Measurements from ENCODE around the gene FAM174C.

Gene FAM174C

GRCh38 chr19:1259206-1259875, 16.0 kb upstream of the FAM174C start (continued):
- no peak for TF ChIP-seq ZNF529 (tag by site-specific recombination; IDR thresholded peaks at IDR 0.05; ENCODE audit: insufficient replicate concordance)
- no peak for TF ChIP-seq ZNF18 (tag by site-specific recombination; IDR thresholded peaks at IDR 0.05)
- peak; percentile 73; the same call in 1 of the 2 replicates for TF ChIP-seq ZNF394 (tag by site-specific recombination; IDR thresholded peaks at IDR 0.05; ENCODE audit: borderline replicate concordance)
- TF ChIP-seq ZNF121 (tag by site-specific recombination; IDR thresholded peaks at IDR 0.05) = no peak
- no peak for TF ChIP-seq ZNF610 (tag by site-specific recombination; IDR thresholded peaks at IDR 0.05; ENCODE audit: borderline replicate concordance)
- no peak for TF ChIP-seq ZBTB49 (tag by site-specific recombination; IDR thresholded peaks at IDR 0.05; ENCODE audit: low read depth)
- TF ChIP-seq ZNF776 (tag by site-specific recombination; IDR thresholded peaks at IDR 0.05; ENCODE audit: borderline replicate concordance) = no peak
- no peak for TF ChIP-seq ZNF596 (tag by site-specific recombination; IDR thresholded peaks at IDR 0.05)
- TF ChIP-seq SP3 (tag by site-specific recombination; IDR thresholded peaks at IDR 0.05) = peak; percentile 75
- no peak for TF ChIP-seq ZNF350 (tag by site-specific recombination; IDR thresholded peaks at IDR 0.05)
- no peak for TF ChIP-seq ZNF518A (tag by site-specific recombination; conservative IDR thresholded peaks at IDR 0.05; ENCODE audit: low read depth)
- TF ChIP-seq ZNF701 (tag by site-specific recombination; IDR thresholded peaks at IDR 0.05) = no peak
- TF ChIP-seq ZNF514 (tag by site-specific recombination; IDR thresholded peaks at IDR 0.05) = no peak
- peak; percentile 95 for TF ChIP-seq KLF8 (tag by site-specific recombination; IDR thresholded peaks at IDR 0.05)
- TF ChIP-seq ZNF292 (tag by site-specific recombination; IDR thresholded peaks at IDR 0.05; ENCODE audit: borderline replicate concordance, low read depth) = no peak
- no peak for TF ChIP-seq ZNF37A (tag by site-specific recombination; IDR thresholded peaks at IDR 0.05)
- TF ChIP-seq ZNF664 (tag by site-specific recombination; IDR thresholded peaks at IDR 0.05) = no peak
- TF ChIP-seq ZNF626 (tag by site-specific recombination; IDR thresholded peaks at IDR 0.05) = no peak
- peak; percentile 10; the same call in 1 of the 2 replicates for TF ChIP-seq IKZF3 (tag by site-specific recombination; IDR thresholded peaks at IDR 0.05)
- TF ChIP-seq ZNF335 (tag by site-specific recombination; conservative IDR thresholded peaks at IDR 0.05) = peak; percentile 99
- no peak for TF ChIP-seq PRDM4 (tag by site-specific recombination; IDR thresholded peaks at IDR 0.05)
- TF ChIP-seq WT1 (tag by site-specific recombination; IDR thresholded peaks at IDR 0.05) = peak; percentile 82; the same call in 1 of the 2 replicates
- no peak for TF ChIP-seq MEIS1 (CRISPR knock-in tag; IDR thresholded peaks at IDR 0.05; ENCODE audit: borderline replicate concordance)
- no peak for TF ChIP-seq ZSCAN18 (tag by site-specific recombination; IDR thresholded peaks at IDR 0.05)
- TF ChIP-seq ZNF747 (tag by site-specific recombination; IDR thresholded peaks at IDR 0.05) = no peak
- TF ChIP-seq ZNF660 (tag by site-specific recombination; IDR thresholded peaks at IDR 0.05) = no peak; the same call in 1 of the 2 replicates
- no peak for TF ChIP-seq ZNF223 (tag by site-specific recombination; IDR thresholded peaks at IDR 0.05)
- TF ChIP-seq ZSCAN16 (tag by site-specific recombination; IDR thresholded peaks at IDR 0.05) = no peak
